ENCODE data around the gene PGBD5.

PGBD5 gene

GRCh38 chr1:230390371-230390770, 35.8 kb downstream of the PGBD5 start:
- H3K27ac ChIP-seq (ENCODE audit: insufficient read depth, low read length, poor library complexity, severe bottlenecking): no peak overlapping the region
- H3K27me3 ChIP-seq (replicated peaks; ENCODE audit: control insufficient read depth, insufficient read depth, low read length, poor library complexity, severe bottlenecking): no peaks in the 10 kb centered on the region
- H3K9me3 ChIP-seq (ENCODE audit: control insufficient read depth, low read length): no peaks in the 10 kb centered on the region
- no peaks in the 10 kb centered on the region for H3K36me3 ChIP-seq (ENCODE audit: control insufficient read depth, insufficient read depth, low read length)
- H3K4me1 ChIP-seq (ENCODE audit: control insufficient read depth, insufficient read depth, low read length, poor library complexity, severe bottlenecking): no peaks in the 10 kb centered on the region
- no peak overlapping the region for H3K4me3 ChIP-seq (ENCODE audit: insufficient read depth, low read depth, low read length, poor library complexity, severe bottlenecking)
- DNase-seq: no peak

GRCh38 chr1:230387876-230388275, 38.3 kb downstream of the PGBD5 start:
- Histone ChIP-seq H3K4me3 (ENCODE audit: insufficient read depth, low read depth, low read length, poor library complexity, severe bottlenecking) (no peak overlapping the region), H3K4me1 (ENCODE audit: control insufficient read depth, insufficient read depth, low read length, poor library complexity, severe bottlenecking) (no peaks in the 10 kb centered on the region), H3K9me3 (ENCODE audit: control insufficient read depth, low read length) (no peaks in the 10 kb centered on the region), H3K36me3 (ENCODE audit: control insufficient read depth, insufficient read depth, low read length) (no peaks in the 10 kb centered on the region), H3K27me3 (replicated peaks; ENCODE audit: control insufficient read depth, insufficient read depth, low read length, poor library complexity, severe bottlenecking) (no peaks in the 10 kb centered on the region), H3K27ac (ENCODE audit: insufficient read depth, low read length, poor library complexity, severe bottlenecking) (no peak overlapping the region)
- DNase-seq: no peak

GRCh38 chr1:230387296-230387695, 38.8 kb downstream of the PGBD5 start:
- Histone ChIP-seq H3K27ac (ENCODE audit: insufficient read depth, low read length, poor library complexity, severe bottlenecking) (no peak overlapping the region), H3K27me3 (replicated peaks; ENCODE audit: control insufficient read depth, insufficient read depth, low read length, poor library complexity, severe bottlenecking) (no peaks in the 10 kb centered on the region), H3K4me1 (ENCODE audit: control insufficient read depth, insufficient read depth, low read length, poor library complexity, severe bottlenecking) (no peaks in the 10 kb centered on the region), H3K36me3 (ENCODE audit: control insufficient read depth, insufficient read depth, low read length) (no peaks in the 10 kb centered on the region), H3K9me3 (ENCODE audit: control insufficient read depth, low read length) (no peaks in the 10 kb centered on the region), H3K4me3 (ENCODE audit: insufficient read depth, low read depth, low read length, poor library complexity, severe bottlenecking) (no peak overlapping the region)
- DNase-seq: no peak

- Histone ChIP-seq H3K27me3 (replicated peaks; ENCODE audit: control insufficient read depth, insufficient read depth, low read length, poor library complexity, severe bottlenecking) (no peaks in the 10 kb centered on the region), H3K36me3 (ENCODE audit: control insufficient read depth, insufficient read depth, low read length) (no peaks in the 10 kb centered on the region), H3K4me1 (ENCODE audit: control insufficient read depth, insufficient read depth, low read length, poor library complexity, severe bottlenecking) (no peaks in the 10 kb centered on the region), H3K4me3 (ENCODE audit: insufficient read depth, low read depth, low read length, poor library complexity, severe bottlenecking) (no peak overlapping the region), H3K27ac (ENCODE audit: insufficient read depth, low read length, poor library complexity, severe bottlenecking) (no peak overlapping the region), H3K9me3 (ENCODE audit: control insufficient read depth, low read length) (no peaks in the 10 kb centered on the region)
- no peak for DNase-seq
Measured at GRCh38 chr1:230386637-230387262, 39.4 kb downstream of the PGBD5 start.

- no peak for DNase-seq
- Histone ChIP-seq H3K27ac (ENCODE audit: insufficient read depth, low read length, poor library complexity, severe bottlenecking) (no peak overlapping the region), H3K9me3 (ENCODE audit: control insufficient read depth, low read length) (no peaks in the 10 kb centered on the region), H3K4me1 (ENCODE audit: control insufficient read depth, insufficient read depth, low read length, poor library complexity, severe bottlenecking) (no peaks in the 10 kb centered on the region), H3K4me3 (ENCODE audit: insufficient read depth, low read depth, low read length, poor library complexity, severe bottlenecking) (no peak overlapping the region), H3K36me3 (ENCODE audit: control insufficient read depth, insufficient read depth, low read length) (no peaks in the 10 kb centered on the region), H3K27me3 (replicated peaks; ENCODE audit: control insufficient read depth, insufficient read depth, low read length, poor library complexity, severe bottlenecking) (no peaks in the 10 kb centered on the region)
Measured at GRCh38 chr1:230385930-230386329, 40.2 kb downstream of the PGBD5 start.

GRCh38 chr1:230385158-230385450, 41.0 kb downstream of the PGBD5 start:
- DNase-seq: no peak
- no peak overlapping the region for H3K27ac ChIP-seq (ENCODE audit: insufficient read depth, low read length, poor library complexity, severe bottlenecking)
- H3K27me3 ChIP-seq (replicated peaks; ENCODE audit: control insufficient read depth, insufficient read depth, low read length, poor library complexity, severe bottlenecking): no peaks in the 10 kb centered on the region
- no peaks in the 10 kb centered on the region for H3K36me3 ChIP-seq (ENCODE audit: control insufficient read depth, insufficient read depth, low read length)
- H3K9me3 ChIP-seq (ENCODE audit: control insufficient read depth, low read length): no peaks in the 10 kb centered on the region
- no peak overlapping the region for H3K4me3 ChIP-seq (ENCODE audit: insufficient read depth, low read depth, low read length, poor library complexity, severe bottlenecking)
- no peaks in the 10 kb centered on the region for H3K4me1 ChIP-seq (ENCODE audit: control insufficient read depth, insufficient read depth, low read length, poor library complexity, severe bottlenecking)

- no peaks in the 10 kb centered on the region for H3K36me3 ChIP-seq (ENCODE audit: control insufficient read depth, insufficient read depth, low read length)
- H3K27me3 ChIP-seq (replicated peaks; ENCODE audit: control insufficient read depth, insufficient read depth, low read length, poor library complexity, severe bottlenecking): no peaks in the 10 kb centered on the region
- no peak overlapping the region for H3K4me3 ChIP-seq (ENCODE audit: insufficient read depth, low read depth, low read length, poor library complexity, severe bottlenecking)
- no peak overlapping the region for H3K27ac ChIP-seq (ENCODE audit: insufficient read depth, low read length, poor library complexity, severe bottlenecking)
- no peaks in the 10 kb centered on the region for H3K4me1 ChIP-seq (ENCODE audit: control insufficient read depth, insufficient read depth, low read length, poor library complexity, severe bottlenecking)
- peaks cover 3% of the 10 kb centered on the region for H3K9me3 ChIP-seq (ENCODE audit: control insufficient read depth, low read length)
- no peak for DNase-seq
Measured at GRCh38 chr1:230384380-230385157, 41.6 kb downstream of the PGBD5 start.

GRCh38 chr1:230383425-230383824, 42.7 kb downstream of the PGBD5 start:
- no peak for DNase-seq
- Histone ChIP-seq H3K36me3 (ENCODE audit: control insufficient read depth, insufficient read depth, low read length) (no peaks in the 10 kb centered on the region), H3K4me3 (ENCODE audit: insufficient read depth, low read depth, low read length, poor library complexity, severe bottlenecking) (no peak overlapping the region), H3K4me1 (ENCODE audit: control insufficient read depth, insufficient read depth, low read length, poor library complexity, severe bottlenecking) (no peaks in the 10 kb centered on the region), H3K27ac (ENCODE audit: insufficient read depth, low read length, poor library complexity, severe bottlenecking) (no peak overlapping the region), H3K27me3 (replicated peaks; ENCODE audit: control insufficient read depth, insufficient read depth, low read length, poor library complexity, severe bottlenecking) (no peaks in the 10 kb centered on the region), H3K9me3 (ENCODE audit: control insufficient read depth, low read length) (peaks cover 5% of the 10 kb centered on the region)

- no peaks in the 10 kb centered on the region for H3K36me3 ChIP-seq (ENCODE audit: control insufficient read depth, insufficient read depth, low read length)
- no peak overlapping the region for H3K4me3 ChIP-seq (ENCODE audit: insufficient read depth, low read depth, low read length, poor library complexity, severe bottlenecking)
- H3K27ac ChIP-seq (ENCODE audit: insufficient read depth, low read length, poor library complexity, severe bottlenecking): no peak overlapping the region
- no peaks in the 10 kb centered on the region for H3K4me1 ChIP-seq (ENCODE audit: control insufficient read depth, insufficient read depth, low read length, poor library complexity, severe bottlenecking)
- H3K27me3 ChIP-seq (replicated peaks; ENCODE audit: control insufficient read depth, insufficient read depth, low read length, poor library complexity, severe bottlenecking): no peaks in the 10 kb centered on the region
- peaks cover 5% of the 10 kb centered on the region for H3K9me3 ChIP-seq (ENCODE audit: control insufficient read depth, low read length)
- DNase-seq: no peak
Measured at GRCh38 chr1:230382001-230382491, 44.1 kb downstream of the PGBD5 start.

GRCh38 chr1:230381585-230381984, 44.5 kb downstream of the PGBD5 start:
- H3K27ac ChIP-seq (ENCODE audit: insufficient read depth, low read length, poor library complexity, severe bottlenecking): no peak overlapping the region
- DNase-seq: no peak
- H3K4me1 ChIP-seq (ENCODE audit: control insufficient read depth, insufficient read depth, low read length, poor library complexity, severe bottlenecking): no peaks in the 10 kb centered on the region
- H3K27me3 ChIP-seq (replicated peaks; ENCODE audit: control insufficient read depth, insufficient read depth, low read length, poor library complexity, severe bottlenecking): no peaks in the 10 kb centered on the region
- H3K36me3 ChIP-seq (ENCODE audit: control insufficient read depth, insufficient read depth, low read length): no peaks in the 10 kb centered on the region
- H3K4me3 ChIP-seq (ENCODE audit: insufficient read depth, low read depth, low read length, poor library complexity, severe bottlenecking): no peak overlapping the region
- H3K9me3 ChIP-seq (ENCODE audit: control insufficient read depth, low read length): peaks cover 5% of the 10 kb centered on the region

All from effector memory CD4-positive, alpha-beta T cell (primary cell).